HepG2 (cell line): ENCODE measurements around the gene SCUBE1. TPM values are rescaled to one million over a fixed set of nuclear protein-coding genes. Genes with fewer than 3 reads are reported as not detected.

Source experiments
- ARNTL ChIP-seq: sonication (generic); formaldehyde crosslinking; IDR thresholded peaks from 2 replicates; pipeline ENCODE4 v1.4.0; 2020; ENCODE audit warnings: mild to moderate bottlenecking, missing genetic modification reagents
- DNMT1 ChIP-seq: sonication (generic); formaldehyde crosslinking; IDR thresholded peaks from 2 replicates; pipeline ENCODE4 v1.5.1; 2020; ENCODE audit warnings: mild to moderate bottlenecking, missing genetic modification reagents
- JARID2 ChIP-seq: sonication (generic); formaldehyde crosslinking; IDR thresholded peaks from 2 replicates; pipeline ENCODE4 v1.8.1; 2023; ENCODE audit warnings: missing genetic modification reagents, inconsistent platforms; ENCODE audit not compliant: insufficient replicate concordance
- JUNB ChIP-seq: sonication (generic); formaldehyde crosslinking; IDR thresholded peaks from 2 replicates; pipeline ENCODE4 v1.8.0; 2022; ENCODE audit warnings: missing genetic modification reagents, mild to moderate bottlenecking, borderline replicate concordance
- MAZ ChIP-seq, 2 experiments: sonication (generic) in 1 of 2; formaldehyde crosslinking in 1 of 2; IDR thresholded peaks; 2 replicates each; pipeline versions ENCODE4 v1.5.0 to v1.6.1; 2012 to 2020; ENCODE audit warnings: low read depth in 2 of 2, mild to moderate bottlenecking in 2 of 2, borderline replicate concordance in 1 of 2, improper control_type of control experiment in 1 of 2, low read length in 1 of 2, missing genetic modification reagents in 1 of 2, moderate library complexity in 1 of 2
- MBD4 ChIP-seq: IDR thresholded peaks from 2 replicates; pipeline ENCODE4 v1.6.1; 2012; ENCODE audit warnings: low read length, inconsistent platforms, borderline replicate concordance
- PCBP2 ChIP-seq: fragments of 200-400 bp; formaldehyde crosslinking; optimal IDR thresholded peaks from 2 replicates; pipeline ENCODE3; 2018; ENCODE audit warnings: low read length, low read depth; ENCODE audit not compliant: poor library complexity, severe bottlenecking
- PRPF4 ChIP-seq: fragments of 200-400 bp; formaldehyde crosslinking; IDR thresholded peaks from 2 replicates; pipeline ENCODE4 v1.6.1; 2016; ENCODE audit warnings: low read length, low read depth; ENCODE audit not compliant: poor library complexity, severe bottlenecking
- SIX1 ChIP-seq: sonication (generic); formaldehyde crosslinking; IDR thresholded peaks from 2 replicates; pipeline ENCODE4 v1.4.0; 2020; ENCODE audit warnings: missing genetic modification reagents, borderline replicate concordance
- ZNF12 ChIP-seq: sonication (generic); formaldehyde crosslinking; IDR thresholded peaks from 2 replicates; pipeline ENCODE4 v1.5.0; 2020; ENCODE audit warnings: missing genetic modification reagents
- ZNF205 ChIP-seq: IDR thresholded peaks from 2 replicates; pipeline ENCODE4 v1.6.1; 2018; ENCODE audit warnings: missing biosample characterization, missing genetic modification reagents
- ZNF207 ChIP-seq: fragments of 450-650 bp; IDR thresholded peaks from 2 replicates; pipeline ENCODE4 v1.6.1; 2016; ENCODE audit warnings: antibody characterized with exemption, borderline replicate concordance
- ZNF232 ChIP-seq: sonication (generic); formaldehyde crosslinking; IDR thresholded peaks from 2 replicates; pipeline ENCODE4 v1.4.0; 2020; ENCODE audit warnings: missing genetic modification reagents, borderline replicate concordance
- ZNF558 ChIP-seq: sonication (generic); formaldehyde crosslinking; IDR thresholded peaks from 2 replicates; pipeline ENCODE4 v1.9.0; 2022; ENCODE audit warnings: mild to moderate bottlenecking, missing genetic modification reagents, borderline replicate concordance
- ZNF652 ChIP-seq: IDR thresholded peaks from 2 replicates; pipeline ENCODE4 v1.6.1; 2016; ENCODE audit warnings: low read depth, borderline replicate concordance
- ZSCAN21 ChIP-seq: sonication (generic); formaldehyde crosslinking; IDR thresholded peaks from 2 replicates; pipeline ENCODE4 v1.8.0; 2022; ENCODE audit warnings: mild to moderate bottlenecking, missing genetic modification reagents, moderate library complexity, borderline replicate concordance
- polyA plus RNA-seq, 8 experiments: library from polyadenylated mRNA; depleted of rRNA in 3 of 8; stranded (reverse) in 7 of 8; unstranded in 1 of 8; fragments of >200 nt; fragmentation: Illumina TruSeq in 4 of 8; extraction: Trizol in 4 of 8; gene quantifications; 2 replicates each; pipeline versions ENCODE4 v1.2.1 to v1.2.3, GENCODE V29; 2011 to 2016; ENCODE audit warnings: low read depth in 4 of 8, missing spikeins in 1 of 8, mixed read lengths in 1 of 8; ENCODE audit not compliant: insufficient read depth in 1 of 8
- total RNA-seq, 5 experiments: library from RNA; depleted of rRNA; stranded (reverse); fragments of >200 nt; fragmentation: Illumina TruSeq; extraction: Trizol; gene quantifications; 2 replicates each; pipeline ENCODE4 v1.2.3, GENCODE V29; 2016; ENCODE audit warnings: low read depth in 1 of 5
- TF ChIP-seq, protein P1 (sequence below): sonication (generic); formaldehyde crosslinking; IDR thresholded peaks from 2 replicates; pipeline ENCODE4 v1.4.0; 2020; ENCODE audit warnings: mild to moderate bottlenecking, missing genetic modification reagents, borderline replicate concordance
- TF ChIP-seq, protein P2 (sequence below): sonication (generic); formaldehyde crosslinking; IDR thresholded peaks from 2 replicates; pipeline ENCODE4 v1.4.0; 2020; ENCODE audit warnings: missing genetic modification reagents
- TF ChIP-seq, protein P3 (sequence below): sonication (generic); formaldehyde crosslinking; IDR thresholded peaks from 2 replicates; pipeline ENCODE4 v1.4.0; 2020; ENCODE audit warnings: mild to moderate bottlenecking, missing genetic modification reagents

SCUBE1 gene
- total and polyA plus RNA-seq, 2 of the 13 experiments (the other 11 are each of a cell fraction or from before 2014, with no cell fraction given) = under 0.01 to 0.05 TPM

DNA sequence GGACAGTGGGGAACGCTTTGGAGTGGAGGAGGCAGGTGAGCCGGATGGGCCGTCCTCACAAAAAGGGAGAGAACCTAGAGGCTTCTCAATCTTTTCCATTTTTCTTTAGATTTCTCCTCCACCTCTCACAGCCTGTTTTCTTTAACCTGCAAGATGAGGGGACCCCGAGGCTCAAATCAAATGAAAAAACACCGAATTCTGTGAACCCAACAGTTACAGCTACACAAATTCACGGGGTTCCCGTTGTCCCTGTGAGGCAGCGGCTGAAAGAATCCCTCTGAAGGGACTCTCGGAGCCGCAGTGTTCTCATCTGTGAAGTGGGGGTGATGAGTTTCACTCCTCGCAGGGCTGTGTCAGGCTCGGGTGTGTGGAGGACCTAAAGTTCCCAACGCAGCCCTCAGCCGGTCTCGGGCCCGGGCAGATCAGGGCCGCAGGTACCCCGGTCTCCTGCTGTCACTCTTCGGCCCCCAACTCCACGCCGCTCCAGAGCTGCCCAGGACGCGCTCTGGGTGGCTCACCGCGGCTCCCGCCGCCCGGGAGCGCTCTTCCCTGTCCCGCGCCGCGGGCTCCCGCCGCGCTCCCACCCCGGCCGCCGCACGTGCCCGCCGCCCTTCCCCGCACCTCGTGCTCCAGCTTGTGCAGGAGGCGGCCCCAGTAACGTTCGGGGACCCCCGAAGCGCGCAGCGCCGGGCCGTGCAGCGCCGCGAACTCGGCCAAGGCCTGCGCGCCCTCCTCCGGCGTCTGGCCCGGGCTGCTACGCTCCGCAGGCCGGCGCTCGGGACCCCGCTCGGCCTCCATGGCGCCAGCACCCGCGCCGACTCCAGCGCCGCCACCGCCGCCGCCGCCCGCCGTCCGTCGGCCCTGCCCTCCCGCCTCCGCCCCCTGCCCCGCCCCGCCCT is 156.7 kb downstream of the SCUBE1 start, which contains the start of gene TTLL12 (continued):
- TF ChIP-seq, protein P1, sequence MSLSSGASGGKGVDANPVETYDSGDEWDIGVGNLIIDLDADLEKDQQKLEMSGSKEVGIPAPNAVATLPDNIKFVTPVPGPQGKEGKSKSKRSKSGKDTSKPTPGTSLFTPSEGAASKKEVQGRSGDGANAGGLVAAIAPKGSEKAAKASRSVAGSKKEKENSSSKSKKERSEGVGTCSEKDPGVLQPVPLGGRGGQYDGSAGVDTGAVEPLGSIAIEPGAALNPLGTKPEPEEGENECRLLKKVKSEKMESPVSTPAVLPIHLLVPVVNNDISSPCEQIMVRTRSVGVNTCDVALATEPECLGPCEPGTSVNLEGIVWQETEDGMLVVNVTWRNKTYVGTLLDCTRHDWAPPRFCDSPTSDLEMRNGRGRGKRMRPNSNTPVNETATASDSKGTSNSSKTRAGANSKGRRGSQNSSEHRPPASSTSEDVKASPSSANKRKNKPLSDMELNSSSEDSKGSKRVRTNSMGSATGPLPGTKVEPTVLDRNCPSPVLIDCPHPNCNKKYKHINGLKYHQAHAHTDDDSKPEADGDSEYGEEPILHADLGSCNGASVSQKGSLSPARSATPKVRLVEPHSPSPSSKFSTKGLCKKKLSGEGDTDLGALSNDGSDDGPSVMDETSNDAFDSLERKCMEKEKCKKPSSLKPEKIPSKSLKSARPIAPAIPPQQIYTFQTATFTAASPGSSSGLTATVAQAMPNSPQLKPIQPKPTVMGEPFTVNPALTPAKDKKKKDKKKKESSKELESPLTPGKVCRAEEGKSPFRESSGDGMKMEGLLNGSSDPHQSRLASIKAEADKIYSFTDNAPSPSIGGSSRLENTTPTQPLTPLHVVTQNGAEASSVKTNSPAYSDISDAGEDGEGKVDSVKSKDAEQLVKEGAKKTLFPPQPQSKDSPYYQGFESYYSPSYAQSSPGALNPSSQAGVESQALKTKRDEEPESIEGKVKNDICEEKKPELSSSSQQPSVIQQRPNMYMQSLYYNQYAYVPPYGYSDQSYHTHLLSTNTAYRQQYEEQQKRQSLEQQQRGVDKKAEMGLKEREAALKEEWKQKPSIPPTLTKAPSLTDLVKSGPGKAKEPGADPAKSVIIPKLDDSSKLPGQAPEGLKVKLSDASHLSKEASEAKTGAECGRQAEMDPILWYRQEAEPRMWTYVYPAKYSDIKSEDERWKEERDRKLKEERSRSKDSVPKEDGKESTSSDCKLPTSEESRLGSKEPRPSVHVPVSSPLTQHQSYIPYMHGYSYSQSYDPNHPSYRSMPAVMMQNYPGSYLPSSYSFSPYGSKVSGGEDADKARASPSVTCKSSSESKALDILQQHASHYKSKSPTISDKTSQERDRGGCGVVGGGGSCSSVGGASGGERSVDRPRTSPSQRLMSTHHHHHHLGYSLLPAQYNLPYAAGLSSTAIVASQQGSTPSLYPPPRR (CRISPR knock-in tag) = no peak
- TF ChIP-seq, protein P2, sequence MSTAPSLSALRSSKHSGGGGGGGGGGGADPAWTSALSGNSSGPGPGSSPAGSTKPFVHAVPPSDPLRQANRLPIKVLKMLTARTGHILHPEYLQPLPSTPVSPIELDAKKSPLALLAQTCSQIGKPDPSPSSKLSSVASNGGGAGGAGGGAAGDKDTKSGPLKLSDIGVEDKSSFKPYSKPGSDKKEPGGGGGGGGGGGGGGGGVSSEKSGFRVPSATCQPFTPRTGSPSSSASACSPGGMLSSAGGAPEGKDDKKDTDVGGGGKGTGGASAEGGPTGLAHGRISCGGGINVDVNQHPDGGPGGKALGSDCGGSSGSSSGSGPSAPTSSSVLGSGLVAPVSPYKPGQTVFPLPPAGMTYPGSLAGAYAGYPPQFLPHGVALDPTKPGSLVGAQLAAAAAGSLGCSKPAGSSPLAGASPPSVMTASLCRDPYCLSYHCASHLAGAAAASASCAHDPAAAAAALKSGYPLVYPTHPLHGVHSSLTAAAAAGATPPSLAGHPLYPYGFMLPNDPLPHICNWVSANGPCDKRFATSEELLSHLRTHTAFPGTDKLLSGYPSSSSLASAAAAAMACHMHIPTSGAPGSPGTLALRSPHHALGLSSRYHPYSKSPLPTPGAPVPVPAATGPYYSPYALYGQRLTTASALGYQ (CRISPR knock-in tag) = no peak
- TF ChIP-seq SIX1 (CRISPR knock-in tag) (no peak), MAZ (IDR thresholded peaks at IDR 0.05; ENCODE audit: borderline replicate concordance, low read depth, low read length) (no peak), MAZ (CRISPR knock-in tag; IDR thresholded peaks at IDR 0.05; ENCODE audit: low read depth) (peak; percentile 55), MBD4 (no peak), ZNF205 (no peak), ARNTL (CRISPR knock-in tag) (no peak), ZNF558 (CRISPR knock-in tag) (no peak; the same call in 1 of the 2 replicates), DNMT1 (CRISPR knock-in tag) (no peak), ZSCAN21 (CRISPR knock-in tag) (peak; percentile 56), ZNF12 (CRISPR knock-in tag) (no peak), ZNF232 (CRISPR knock-in tag) (no peak), PCBP2 (no peak), ZNF652 (CRISPR knock-in tag) (no peak), PRPF4 (no peak), JARID2 (CRISPR knock-in tag) (no peak), ZNF207 (no peak), JUNB (CRISPR knock-in tag) (no peak)
- TF ChIP-seq, protein P3, sequence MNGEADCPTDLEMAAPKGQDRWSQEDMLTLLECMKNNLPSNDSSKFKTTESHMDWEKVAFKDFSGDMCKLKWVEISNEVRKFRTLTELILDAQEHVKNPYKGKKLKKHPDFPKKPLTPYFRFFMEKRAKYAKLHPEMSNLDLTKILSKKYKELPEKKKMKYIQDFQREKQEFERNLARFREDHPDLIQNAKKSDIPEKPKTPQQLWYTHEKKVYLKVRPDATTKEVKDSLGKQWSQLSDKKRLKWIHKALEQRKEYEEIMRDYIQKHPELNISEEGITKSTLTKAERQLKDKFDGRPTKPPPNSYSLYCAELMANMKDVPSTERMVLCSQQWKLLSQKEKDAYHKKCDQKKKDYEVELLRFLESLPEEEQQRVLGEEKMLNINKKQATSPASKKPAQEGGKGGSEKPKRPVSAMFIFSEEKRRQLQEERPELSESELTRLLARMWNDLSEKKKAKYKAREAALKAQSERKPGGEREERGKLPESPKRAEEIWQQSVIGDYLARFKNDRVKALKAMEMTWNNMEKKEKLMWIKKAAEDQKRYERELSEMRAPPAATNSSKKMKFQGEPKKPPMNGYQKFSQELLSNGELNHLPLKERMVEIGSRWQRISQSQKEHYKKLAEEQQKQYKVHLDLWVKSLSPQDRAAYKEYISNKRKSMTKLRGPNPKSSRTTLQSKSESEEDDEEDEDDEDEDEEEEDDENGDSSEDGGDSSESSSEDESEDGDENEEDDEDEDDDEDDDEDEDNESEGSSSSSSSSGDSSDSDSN (CRISPR knock-in tag) = peak; percentile 49; the same call in 1 of the 2 replicates
